Measurements from ENCODE around the gene CEND1.

The CEND1 gene

DNA sequence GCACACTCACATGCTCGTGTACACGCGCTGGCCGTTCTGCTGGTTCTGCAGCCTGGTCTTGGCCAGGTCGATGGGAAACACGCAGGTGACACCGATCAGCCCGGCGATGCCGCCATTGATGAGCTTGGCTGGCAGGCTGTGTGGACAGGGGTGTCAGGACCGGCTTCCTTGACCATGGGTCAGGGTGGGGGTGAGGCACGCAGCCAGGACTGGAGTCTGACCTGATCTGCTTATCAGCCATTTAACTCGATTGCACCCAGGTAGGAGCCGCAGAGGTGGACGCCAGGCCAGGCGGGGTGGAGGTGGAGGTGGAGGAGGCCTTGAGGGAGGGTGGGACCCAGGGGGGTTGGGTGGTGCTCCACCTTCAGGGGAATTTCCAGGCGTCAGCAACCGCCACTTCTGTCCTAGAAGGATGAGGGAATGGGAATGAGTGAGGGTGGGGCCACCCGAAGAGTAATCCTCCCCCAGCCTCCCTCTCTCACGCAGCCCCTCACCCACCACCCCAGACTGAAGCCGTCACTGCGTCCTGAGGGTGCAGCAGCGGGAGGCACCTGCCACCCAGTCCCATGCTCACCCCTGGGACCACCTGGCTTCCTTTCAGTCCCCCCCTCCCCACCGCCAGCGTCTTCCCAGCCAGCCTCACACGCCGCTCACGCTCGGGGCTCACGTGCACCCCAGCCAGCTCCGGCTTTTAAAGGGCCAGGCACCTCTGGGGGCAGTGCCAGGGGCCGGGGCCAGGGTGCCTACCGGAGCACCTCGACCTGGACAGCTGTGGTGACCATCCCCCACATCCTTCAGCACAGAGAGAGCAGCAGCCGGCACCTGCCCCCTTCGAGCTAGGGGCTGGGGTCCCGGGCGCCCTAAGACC lies 5.1 kb upstream of the CEND1 start:
- no peak for DNase-seq

- no peak for DNase-seq
These were observed 4.3 kb upstream of the CEND1 start for GRCh38 chr11:794013-794765.

DNA sequence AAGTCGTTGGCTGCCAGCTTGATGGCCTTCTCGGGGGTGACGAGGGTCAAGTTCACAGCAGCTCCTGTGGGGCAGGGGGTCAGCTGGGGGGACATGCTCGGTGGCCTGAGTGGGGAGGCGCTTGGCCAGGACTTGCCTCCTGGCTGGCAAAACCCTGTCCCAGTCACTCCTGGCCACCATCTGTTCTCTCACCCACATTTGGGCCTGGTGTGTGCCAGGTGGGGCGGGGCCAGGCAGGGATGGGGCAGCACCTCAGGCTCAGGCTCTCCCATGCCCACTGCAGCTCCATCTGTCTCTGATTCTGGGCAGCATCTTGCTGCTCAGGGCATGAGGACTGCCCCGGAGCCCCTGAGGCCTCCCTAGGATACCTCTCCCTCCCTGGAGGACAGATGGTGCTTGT lies 3.7 kb upstream of the CEND1 start:
- DNase-seq: no peak

DNA sequence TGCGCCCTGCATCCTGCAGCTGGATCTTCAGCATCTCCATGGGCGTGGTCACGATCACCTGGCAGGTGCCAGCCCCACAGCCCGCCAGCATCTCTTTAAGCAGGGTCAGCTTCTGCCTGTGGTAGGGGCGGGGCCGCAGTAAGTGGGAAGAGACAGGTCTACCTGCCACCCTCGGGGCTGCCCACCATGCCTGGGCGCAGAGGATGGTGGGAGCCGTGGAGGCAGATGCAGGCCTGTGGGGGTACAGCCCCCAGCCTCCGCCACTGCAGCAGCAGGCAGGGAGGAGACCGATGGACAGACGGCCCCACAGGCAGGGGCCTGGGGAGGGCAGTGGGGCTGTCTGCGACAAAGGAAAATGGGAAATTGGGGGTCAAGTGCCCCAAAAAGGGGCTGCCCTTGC lies 3.0 kb upstream of the CEND1 start:
- DNase-seq: no peak

- DNase-seq: no peak
These were observed 2.6 kb upstream of the CEND1 start for GRCh38 chr11:792535-792821.

- DNase-seq: no peak
These were observed 2.0 kb upstream of the CEND1 start for GRCh38 chr11:791658-792534.

- no peak for DNase-seq
These were observed 1.1 kb upstream of the CEND1 start for GRCh38 chr11:790721-791564.

- DNase-seq: no peak
These were observed 643 bp downstream of the CEND1 start for GRCh38 chr11:788953-789940.

DNA sequence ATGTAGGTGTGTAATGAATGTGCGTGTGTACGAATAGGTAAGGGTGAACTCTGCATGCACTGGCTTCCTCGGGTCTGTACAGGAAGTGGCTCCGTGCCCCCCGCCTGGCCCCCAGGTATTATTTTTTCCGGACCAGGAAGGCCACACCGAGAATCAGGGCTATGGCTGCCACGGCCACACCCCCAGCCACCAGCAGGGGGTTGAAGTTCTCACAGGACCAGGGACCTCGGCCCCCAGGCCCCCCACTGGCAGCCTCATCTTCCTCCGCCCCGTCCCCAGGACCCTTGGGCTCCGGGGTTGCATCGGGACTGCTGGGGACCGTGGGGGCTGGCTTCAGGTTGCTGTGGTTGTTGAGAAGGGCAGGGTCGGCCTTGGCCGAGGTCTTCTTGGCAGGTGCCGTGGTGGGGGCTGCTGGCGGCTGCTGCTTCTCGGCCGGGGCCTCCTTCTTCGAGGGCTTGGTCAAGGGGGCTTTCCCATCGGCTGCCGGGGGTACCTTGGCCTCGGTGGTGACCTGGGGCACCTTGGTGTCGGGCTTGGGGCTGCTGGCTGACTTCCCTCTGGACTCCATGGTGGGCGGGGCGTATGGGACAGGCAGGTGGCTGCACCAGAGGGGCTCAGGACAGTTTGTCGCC lies 1.8 kb downstream of the CEND1 start:
- DNase-seq: no peak

- DNase-seq: no peak
These were observed 2.7 kb downstream of the CEND1 start for GRCh38 chr11:787084-787675.

DNA sequence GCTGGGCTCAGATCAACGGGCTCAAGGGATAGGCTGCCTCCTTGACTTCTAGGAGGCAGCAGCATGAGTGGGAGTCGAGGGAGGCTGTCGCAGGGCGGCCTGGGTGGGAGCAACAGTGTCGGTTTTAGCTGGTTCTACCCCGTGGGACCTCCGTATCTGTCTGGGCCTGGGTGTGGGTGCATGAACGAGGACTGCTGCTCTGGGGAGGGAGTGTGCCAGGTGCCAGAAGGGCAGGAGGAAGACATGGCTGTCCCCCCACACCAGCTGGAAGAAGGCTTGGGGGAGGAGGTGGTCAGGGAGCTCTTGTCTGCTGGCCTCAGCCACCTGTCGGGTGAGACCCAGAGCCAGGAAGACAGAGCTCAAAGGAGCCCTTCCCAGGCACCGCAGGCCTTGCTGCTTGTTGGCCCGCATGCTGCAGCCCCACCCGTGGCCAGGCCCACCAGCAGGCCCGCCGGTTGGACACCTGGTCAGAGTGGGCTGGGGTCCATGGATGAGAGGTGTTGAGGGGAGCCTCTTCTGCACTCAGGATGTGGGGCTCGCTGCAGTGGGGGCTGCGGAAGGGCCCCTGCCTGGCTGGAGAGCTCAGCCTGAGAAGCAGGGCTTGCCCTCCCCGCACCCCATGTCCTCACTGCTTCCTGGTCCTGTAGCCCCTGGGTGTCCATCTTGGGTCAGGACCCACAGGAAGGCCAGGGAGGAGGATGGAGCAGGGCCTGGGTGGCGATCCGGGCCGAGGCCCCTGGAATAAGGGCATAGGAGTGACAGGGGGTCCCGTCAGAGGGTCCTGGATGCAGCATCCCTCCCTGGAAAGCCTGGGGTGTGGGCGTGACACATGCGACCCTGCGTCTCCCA lies 3.4 kb downstream of the CEND1 start:
- no peak for DNase-seq

GRCh38 chr11:783581-784015 lies 6.3 kb downstream of the CEND1 start:
- DNase-seq: peak; percentile 90

DNA sequence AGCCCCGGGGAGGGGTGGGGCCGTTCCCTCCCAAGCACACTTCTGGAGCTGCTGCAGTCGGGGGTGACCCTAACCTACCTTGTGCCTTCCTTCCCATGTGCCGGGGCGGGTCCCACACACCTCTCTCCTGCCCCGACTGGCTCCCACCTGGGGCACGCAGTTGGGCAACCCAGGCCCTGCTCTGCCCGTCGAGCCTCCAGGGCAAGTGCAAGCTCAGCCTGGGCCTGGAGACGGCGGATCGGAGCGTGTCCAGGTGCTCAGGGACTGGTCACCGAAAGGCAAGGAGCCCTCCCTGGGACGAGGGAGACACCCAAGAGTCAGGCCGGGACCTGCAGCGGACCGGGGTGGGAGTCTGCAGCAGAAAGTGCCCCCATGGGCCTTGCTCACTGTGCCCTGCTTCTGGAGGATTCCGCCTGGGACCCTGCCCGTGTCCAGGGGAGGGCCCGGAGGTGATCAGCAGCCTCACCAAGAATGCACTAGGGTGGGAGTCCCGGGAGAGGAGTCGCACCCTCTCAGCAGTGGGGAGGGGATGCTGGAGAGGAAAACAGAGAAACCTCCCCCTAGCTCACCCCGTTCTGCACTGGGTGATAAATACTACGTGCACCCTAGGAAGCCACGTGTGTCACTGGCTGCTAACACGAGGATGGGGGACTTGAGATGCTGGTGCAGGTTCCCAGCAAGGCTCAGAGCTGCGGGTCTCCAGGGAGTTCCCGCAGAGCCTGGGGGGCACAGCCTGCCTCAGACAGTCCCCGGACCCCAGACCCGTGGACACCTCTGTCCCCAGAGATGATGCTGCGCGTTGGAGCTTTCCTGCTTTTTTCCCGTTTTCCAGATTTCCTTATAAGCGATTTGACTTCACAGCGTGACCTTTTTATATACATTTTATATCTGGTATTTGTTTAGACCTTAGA lies 7.4 kb downstream of the CEND1 start:
- DNase-seq: no peak

DNA sequence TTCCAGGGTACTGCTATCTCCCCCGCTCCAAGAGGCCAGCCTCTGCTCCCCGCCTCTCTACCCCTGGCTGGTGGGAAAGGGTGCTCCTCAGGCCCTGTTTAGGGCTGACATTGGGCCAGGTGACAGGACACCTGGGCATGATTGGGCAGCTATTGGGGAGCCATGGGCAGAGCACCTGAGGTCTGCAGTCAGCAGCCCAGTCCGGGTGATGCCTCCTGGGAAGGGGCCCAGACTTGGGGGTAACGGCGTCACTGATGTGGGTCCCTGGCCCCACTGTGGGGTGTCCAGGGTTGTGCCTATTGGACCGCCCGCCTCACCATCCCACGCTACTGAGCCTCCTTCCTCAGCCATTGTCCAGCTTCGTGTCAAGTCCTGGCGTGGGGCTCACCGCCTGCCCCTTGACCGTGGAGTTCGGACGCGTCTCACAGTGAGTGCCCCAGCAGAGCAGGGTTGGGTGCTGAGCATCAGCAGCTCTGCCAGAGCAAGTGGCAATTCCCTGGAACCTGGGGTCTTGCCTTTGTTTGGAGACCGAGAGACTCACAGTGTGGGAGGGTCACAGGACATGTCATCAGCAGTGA lies 9.8 kb downstream of the CEND1 start:
- no peak for DNase-seq

GRCh38 chr11:778976-779954 lies 10.6 kb downstream of the CEND1 start:
- DNase-seq: no peak
